IMR-90 (cell line): ENCODE data around the gene GHR. TPM values are rescaled to one million over a fixed set of nuclear protein-coding genes. Genes with fewer than 3 reads are reported as not detected.

ENCODE experiments used
- ATAC-seq: fragments of 200-7000 bp; cut with Tn5 transposase; 2 replicates; pipeline ENCODE4 v1.9.1; 2020; ENCODE audit warnings: low read depth, mild to moderate bottlenecking, moderate library complexity
- BruUV-seq: library from RNA; stranded (reverse); fragments of 400-500 nt; replicated peaks from 2 replicates; lab custom pipeline; 2021; lab: Mats Ljungman, UMichigan
- CTCF ChIA-PET: fragments of 300-600 bp; formaldehyde crosslinking; extraction: SDS; loops from one replicate; lab custom pipeline; 2021; ENCODE audit warnings: antibody characterized with exemption; lab: Yijun Ruan, JAX
- POLR2A ChIA-PET: fragments of 300-600 bp; sonication (Branson Sonifier 250); formaldehyde crosslinking; loops from one replicate; lab custom pipeline; 2022; ENCODE audit warnings: antibody characterized with exemption; ENCODE audit not compliant: unreplicated experiment; lab: Charles Lee
- DNase-seq: peaks from one replicate; pipeline ENCODE4 v3.0.0; 2013
- H2AFZ ChIP-seq: replicated peaks from 2 replicates; pipeline ENCODE3; 2013; ENCODE audit warnings: low read length, mild to moderate bottlenecking; ENCODE audit not compliant: poor library complexity
- H2AK5ac ChIP-seq: 2 replicates; pipeline ENCODE4 v1.6.1; 2013; ENCODE audit warnings: low read depth, low read length, inconsistent platforms
- H2AK9ac ChIP-seq: replicated peaks from 2 replicates; pipeline ENCODE3; 2013; ENCODE audit warnings: mild to moderate bottlenecking, low read depth, low read length, moderate library complexity; ENCODE audit not compliant: poor library complexity
- H2BK120ac ChIP-seq: 2 replicates; pipeline ENCODE4 v1.6.1; 2013; ENCODE audit warnings: low read depth, low read length, inconsistent platforms
- H2BK15ac ChIP-seq: 3 replicates; pipeline ENCODE4 v1.6.1; 2013; ENCODE audit warnings: low read depth, low read length, inconsistent platforms
- H2BK20ac ChIP-seq: 2 replicates; pipeline ENCODE4 v1.6.1; 2013; ENCODE audit warnings: low read depth, mild to moderate bottlenecking, inconsistent platforms, low read length, moderate library complexity
- H2BK5ac ChIP-seq: 2 replicates; pipeline ENCODE4 v1.6.1; 2013; ENCODE audit warnings: mild to moderate bottlenecking, low read depth, low read length, inconsistent platforms; ENCODE audit not compliant: poor library complexity, severe bottlenecking
- H3K14ac ChIP-seq: replicated peaks from 2 replicates; pipeline ENCODE4 v1.6.1; 2013; ENCODE audit warnings: low read depth, low read length, inconsistent platforms
- H3K18ac ChIP-seq: 2 replicates; pipeline ENCODE4 v1.6.1; 2013; ENCODE audit warnings: low read depth, low read length, control low read depth
- H3K23ac ChIP-seq: 2 replicates; pipeline ENCODE4 v1.6.1; 2013; ENCODE audit warnings: low read depth, low read length, inconsistent platforms
- H3K27ac ChIP-seq: 2 replicates; pipeline ENCODE4 v1.5.1; 2013; ENCODE audit warnings: mild to moderate bottlenecking, control low read depth, low read length; ENCODE audit not compliant: insufficient read depth
- H3K27me3 ChIP-seq: 2 replicates; pipeline ENCODE4 v1.6.1; 2013; ENCODE audit warnings: low read length; ENCODE audit not compliant: control insufficient read depth, insufficient read depth
- H3K36me3 ChIP-seq: 2 replicates; pipeline ENCODE4 v1.6.1; 2013; ENCODE audit warnings: low read length, mixed read lengths; ENCODE audit not compliant: control insufficient read depth, insufficient read depth
- H3K4ac ChIP-seq: 2 replicates; pipeline ENCODE4 v1.6.1; 2013; ENCODE audit warnings: low read depth, low read length, inconsistent platforms
- H3K4me1 ChIP-seq: 2 replicates; pipeline ENCODE4 v1.6.1; 2013; ENCODE audit warnings: low read length, mixed read lengths; ENCODE audit not compliant: control insufficient read depth, insufficient read depth
- H3K4me2 ChIP-seq: 2 replicates; pipeline ENCODE4 v1.6.1; 2013; ENCODE audit warnings: low read depth, mild to moderate bottlenecking, control low read depth, low read length, moderate library complexity
- H3K4me3 ChIP-seq: 2 replicates; pipeline ENCODE4 v1.5.1; 2013; ENCODE audit warnings: low read depth, mild to moderate bottlenecking, control low read depth, low read length, moderate library complexity; ENCODE audit not compliant: insufficient read depth
- H3K56ac ChIP-seq: 2 replicates; pipeline ENCODE4 v1.6.1; 2013; ENCODE audit warnings: low read length, inconsistent platforms; ENCODE audit not compliant: insufficient read depth; ENCODE audit errors: extremely low read depth
- H3K79me1 ChIP-seq, 2 experiments: 2 replicates each; pipeline ENCODE4 v1.6.1; 2013; ENCODE audit warnings: low read length in 2 of 2, inconsistent platforms in 1 of 2, low read depth in 1 of 2
- H3K9ac ChIP-seq: 2 replicates; pipeline ENCODE4 v1.6.1; 2013; ENCODE audit warnings: low read depth, low read length, control low read depth
- H3K9me1 ChIP-seq: 2 replicates; pipeline ENCODE4 v1.6.1; 2013; ENCODE audit warnings: low read length, inconsistent platforms; ENCODE audit not compliant: insufficient read depth
- H3K9me3 ChIP-seq: 2 replicates; pipeline ENCODE4 v1.6.1; 2013; ENCODE audit warnings: low read length; ENCODE audit not compliant: control insufficient read depth, insufficient read depth
- H4K20me1 ChIP-seq: 2 replicates; pipeline ENCODE4 v1.6.1; 2013; ENCODE audit warnings: low read length, inconsistent platforms; ENCODE audit not compliant: insufficient read depth
- H4K5ac ChIP-seq: 2 replicates; pipeline ENCODE4 v1.6.1; 2013; ENCODE audit warnings: mild to moderate bottlenecking, low read depth, low read length, control low read depth
- H4K8ac ChIP-seq, 2 experiments: 2 replicates each; pipeline ENCODE4 v1.6.1; 2013; ENCODE audit warnings: low read depth in 2 of 2, low read length in 2 of 2, control low read depth in 1 of 2, inconsistent platforms in 1 of 2
- H4K91ac ChIP-seq: 2 replicates; pipeline ENCODE4 v1.6.1; 2013; ENCODE audit warnings: low read depth, low read length, inconsistent platforms; ENCODE audit not compliant: insufficient read depth
- BHLHE40 ChIP-seq: fragments of 150-350 bp; IDR thresholded peaks from 2 replicates; pipeline ENCODE4 v1.6.1; 2016; ENCODE audit warnings: mild to moderate bottlenecking, low read depth, low read length
- CEBPB ChIP-seq: IDR thresholded peaks from 2 replicates; pipeline ENCODE4 v1.6.1; 2012; ENCODE audit warnings: low read depth, low read length, improper control_type of control experiment
- CHD1 ChIP-seq: IDR thresholded peaks from 2 replicates; pipeline ENCODE4 v1.6.1; 2012; ENCODE audit warnings: low read depth, low read length, improper control_type of control experiment
- FOS ChIP-seq: fragments of 150-350 bp; IDR thresholded peaks from 2 replicates; pipeline ENCODE4 v1.6.1; 2016; ENCODE audit warnings: low read depth, low read length
- MAFK ChIP-seq: IDR thresholded peaks from 2 replicates; pipeline ENCODE4 v1.6.1; 2012; ENCODE audit warnings: low read depth, low read length, improper control_type of control experiment
- MAZ ChIP-seq: IDR thresholded peaks from 2 replicates; pipeline ENCODE4 v1.6.1; 2012; ENCODE audit warnings: low read depth, mild to moderate bottlenecking, low read length, improper control_type of control experiment, moderate library complexity, borderline replicate concordance
- MXI1 ChIP-seq: IDR thresholded peaks from 2 replicates; pipeline ENCODE4 v1.6.1; 2012; ENCODE audit warnings: low read depth, mild to moderate bottlenecking, low read length, moderate library complexity, borderline replicate concordance
- NFE2L2 ChIP-seq: fragments of 150-350 bp; IDR thresholded peaks from 2 replicates; pipeline ENCODE4 v1.6.1; 2016; ENCODE audit warnings: low read depth, mild to moderate bottlenecking, low read length
- POLR2A ChIP-seq: IDR thresholded peaks from 2 replicates; pipeline ENCODE4 v1.6.1; 2012; ENCODE audit warnings: mild to moderate bottlenecking, low read depth, low read length
- RAD21 ChIP-seq: IDR thresholded peaks from 2 replicates; pipeline ENCODE4 v1.6.1; 2012; ENCODE audit warnings: low read length, improper control_type of control experiment
- RCOR1 ChIP-seq: IDR thresholded peaks from 2 replicates; pipeline ENCODE4 v1.6.1; 2012; ENCODE audit warnings: mild to moderate bottlenecking, low read length, improper control_type of control experiment; ENCODE audit not compliant: insufficient replicate concordance
- RFX5 ChIP-seq: IDR thresholded peaks from 2 replicates; pipeline ENCODE4 v1.8.0; 2012; ENCODE audit warnings: low read depth, mild to moderate bottlenecking, low read length, moderate library complexity
- SMC3 ChIP-seq: fragments of 150-350 bp; IDR thresholded peaks from 2 replicates; pipeline ENCODE4 v1.6.1; 2016; ENCODE audit warnings: low read depth, mild to moderate bottlenecking, antibody characterized with exemption, low read length, moderate library complexity
- WGBS, 2 experiments: methylation state at CpG; one replicate each; pipeline versions ENCODE4 v1.1.5 to v1.1.7; 2013; ENCODE audit warnings: missing lambda C conversion rate in 2 of 2; ENCODE audit not compliant: insufficient read length in 1 of 2; ENCODE audit errors: extremely low coverage in 2 of 2; 5-methylcytosine and 5-hydroxymethylcytosine counted together
- dilution Hi-C: fragments of 300-500 bp; cut with HindIII; formaldehyde crosslinking; loops from one replicate; pipeline ENCODE4 v1.14.3; 2018; ENCODE audit warnings: low sequenced_read_pairs; ENCODE audit not compliant: unreplicated experiment
- in situ Hi-C: fragments of 300-500 bp; cut with MboI; formaldehyde crosslinking; loops from 3 replicates; pipeline ENCODE4 v1.14.3; 2019; ENCODE audit warnings: low sequenced_read_pairs, inconsistent platforms, mixed read lengths
- intact Hi-C: fragments of 100-400 bp; cut with micrococcal nuclease; formaldehyde crosslinking; loops from 2 replicates; pipeline ENCODE4 v1.10.0; 2022
- polyA plus RNA-seq, 3 experiments: library from polyadenylated mRNA; depleted of rRNA; stranded (reverse); fragments of >200 nt; gene quantifications; 2 replicates each; pipeline ENCODE4 v1.2.3, GENCODE V29; 2012; ENCODE audit warnings: low replicate concordance in 1 of 3
- total RNA-seq: library from RNA; depleted of rRNA; stranded (reverse); fragments of >200 nt; gene quantifications from 2 replicates; pipeline ENCODE4 v1.2.3, GENCODE V29; 2012
- TF ChIP-seq, protein P1 (sequence below): fragments of 150-350 bp; IDR thresholded peaks from 2 replicates; pipeline ENCODE4 v1.6.1; 2016; ENCODE audit warnings: low read depth, mild to moderate bottlenecking, low read length, moderate library complexity, borderline replicate concordance
- TF ChIP-seq, protein P2 (sequence below): fragments of 150-350 bp; IDR thresholded peaks from 2 replicates; pipeline ENCODE4 v1.6.1; 2017; ENCODE audit warnings: mild to moderate bottlenecking, antibody characterized with exemption, low read length, low read depth
- TF ChIP-seq, protein P3 (sequence below): conservative IDR thresholded peaks from 2 replicates; pipeline ENCODE4 v1.5.1; 2012; ENCODE audit warnings: mild to moderate bottlenecking, low read depth, low read length, improper control_type of control experiment

The GHR gene
- total and polyA plus RNA-seq, 2 of the 4 experiments (the other 2 are of a cell fraction), result 0.36 to 1.1 TPM

DNA sequence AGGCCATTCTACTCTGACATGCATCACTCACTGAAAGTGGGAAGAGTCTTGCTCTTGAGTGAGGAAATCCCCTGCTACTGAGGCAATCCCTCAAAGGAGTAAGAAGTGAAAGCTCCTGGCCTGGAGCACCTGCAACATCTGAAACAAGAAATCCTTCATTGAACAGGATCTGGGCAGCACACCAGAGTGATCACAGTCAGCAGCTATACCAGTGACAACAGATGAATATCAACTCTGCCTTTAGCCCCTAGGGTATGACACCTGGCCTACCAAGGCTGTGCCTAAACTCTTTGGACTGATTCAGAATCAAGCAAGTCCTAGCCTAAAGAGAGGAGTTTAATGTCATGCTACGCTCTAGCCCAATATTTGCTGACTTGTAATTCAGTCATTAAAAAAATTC lies 177.2 kb downstream of the GHR start:
- Histone ChIP-seq H3K36me3 (no peaks in the 10 kb centered on the region), H4K5ac (no peak overlapping the region), H3K79me1 (no peaks in the 10 kb centered on the region), H3K9me3 (no peaks in the 10 kb centered on the region), H3K27me3 (no peaks in the 10 kb centered on the region), H2BK20ac (no peak overlapping the region), H2AK5ac (no peak overlapping the region), H3K18ac (no peak overlapping the region), H3K9me1 (no peaks in the 10 kb centered on the region), H3K4me2 (no peak overlapping the region), H3K56ac (no peak overlapping the region), H2BK120ac (no peak overlapping the region), H2AFZ (no peak overlapping the region), H3K27ac (no peak overlapping the region), H3K4ac (no peak overlapping the region), H2AK9ac (no peak overlapping the region), H2BK15ac (no peak overlapping the region), H3K4me1 (no peaks in the 10 kb centered on the region), H3K14ac (no peak overlapping the region), H4K8ac (no peak overlapping the region), H3K4me3 (no peak overlapping the region), H2BK5ac (no peak overlapping the region), H3K23ac (no peak overlapping the region), H4K20me1 (no peaks in the 10 kb centered on the region), H4K91ac (no peak overlapping the region), H3K9ac (no peak overlapping the region)
- ChIA-PET CTCF (no interaction called here), POLR2A (no interaction called here)
- no peak for TF ChIP-seq FOS
- TF ChIP-seq RFX5, result no peak
- TF ChIP-seq, protein P1, sequence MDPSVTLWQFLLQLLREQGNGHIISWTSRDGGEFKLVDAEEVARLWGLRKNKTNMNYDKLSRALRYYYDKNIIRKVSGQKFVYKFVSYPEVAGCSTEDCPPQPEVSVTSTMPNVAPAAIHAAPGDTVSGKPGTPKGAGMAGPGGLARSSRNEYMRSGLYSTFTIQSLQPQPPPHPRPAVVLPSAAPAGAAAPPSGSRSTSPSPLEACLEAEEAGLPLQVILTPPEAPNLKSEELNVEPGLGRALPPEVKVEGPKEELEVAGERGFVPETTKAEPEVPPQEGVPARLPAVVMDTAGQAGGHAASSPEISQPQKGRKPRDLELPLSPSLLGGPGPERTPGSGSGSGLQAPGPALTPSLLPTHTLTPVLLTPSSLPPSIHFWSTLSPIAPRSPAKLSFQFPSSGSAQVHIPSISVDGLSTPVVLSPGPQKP, result no peak
- TF ChIP-seq NFE2L2, result no peak
- no peak for TF ChIP-seq CHD1
- no peak for TF ChIP-seq MAFK
- TF ChIP-seq BHLHE40, result no peak
- TF ChIP-seq RAD21, result no peak
- TF ChIP-seq MXI1, result no peak
- no peak for TF ChIP-seq CEBPB
- no peak for TF ChIP-seq RCOR1
- TF ChIP-seq, protein P2, sequence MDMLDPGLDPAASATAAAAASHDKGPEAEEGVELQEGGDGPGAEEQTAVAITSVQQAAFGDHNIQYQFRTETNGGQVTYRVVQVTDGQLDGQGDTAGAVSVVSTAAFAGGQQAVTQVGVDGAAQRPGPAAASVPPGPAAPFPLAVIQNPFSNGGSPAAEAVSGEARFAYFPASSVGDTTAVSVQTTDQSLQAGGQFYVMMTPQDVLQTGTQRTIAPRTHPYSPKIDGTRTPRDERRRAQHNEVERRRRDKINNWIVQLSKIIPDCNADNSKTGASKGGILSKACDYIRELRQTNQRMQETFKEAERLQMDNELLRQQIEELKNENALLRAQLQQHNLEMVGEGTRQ, result no peak
- no peak for TF ChIP-seq SMC3
- TF ChIP-seq, protein P3, sequence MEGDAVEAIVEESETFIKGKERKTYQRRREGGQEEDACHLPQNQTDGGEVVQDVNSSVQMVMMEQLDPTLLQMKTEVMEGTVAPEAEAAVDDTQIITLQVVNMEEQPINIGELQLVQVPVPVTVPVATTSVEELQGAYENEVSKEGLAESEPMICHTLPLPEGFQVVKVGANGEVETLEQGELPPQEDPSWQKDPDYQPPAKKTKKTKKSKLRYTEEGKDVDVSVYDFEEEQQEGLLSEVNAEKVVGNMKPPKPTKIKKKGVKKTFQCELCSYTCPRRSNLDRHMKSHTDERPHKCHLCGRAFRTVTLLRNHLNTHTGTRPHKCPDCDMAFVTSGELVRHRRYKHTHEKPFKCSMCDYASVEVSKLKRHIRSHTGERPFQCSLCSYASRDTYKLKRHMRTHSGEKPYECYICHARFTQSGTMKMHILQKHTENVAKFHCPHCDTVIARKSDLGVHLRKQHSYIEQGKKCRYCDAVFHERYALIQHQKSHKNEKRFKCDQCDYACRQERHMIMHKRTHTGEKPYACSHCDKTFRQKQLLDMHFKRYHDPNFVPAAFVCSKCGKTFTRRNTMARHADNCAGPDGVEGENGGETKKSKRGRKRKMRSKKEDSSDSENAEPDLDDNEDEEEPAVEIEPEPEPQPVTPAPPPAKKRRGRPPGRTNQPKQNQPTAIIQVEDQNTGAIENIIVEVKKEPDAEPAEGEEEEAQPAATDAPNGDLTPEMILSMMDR, result no peak
- no peak for TF ChIP-seq MAZ
- no peak for TF ChIP-seq POLR2A
- no TSS peak for BruUV-seq
- DNase-seq (no peak), ATAC-seq (no peak)
- dilution Hi-C loops, result no loop called here
- no CpG with 5 or more reads among the region's 1 CpG for WGBS, 2 experiments
- in situ Hi-C loops, result no loop called here
- intact Hi-C loops, result no loop called here
